ENCODE results near the gene RBM4.

- TF ChIP-seq POLR2A (IDR thresholded peaks at IDR 0.05) (no peak), CTCF (IDR thresholded peaks at IDR 0.05) (no peak)
Measured at GRCh38 chr11:66684635-66685034, 46.1 kb downstream of the RBM4 start.

Data from prostate gland (tissue), 2 donors.